Stimulated activated CD8-positive, alpha-beta memory T cell treated with anti-CD3 and anti-CD28 coated beads, Interleukin-4, amount 100 ng/mL, for 4 hours (primary cell): ENCODE measurements around the gene TMEM60.
"Not testable (repeated sequence)": the region's sequence is repeated elsewhere in the genome, so short reads cannot be mapped to it uniquely, and the experiment has no call there.

Experiments
- DNase-seq, 2 donors: peaks; one replicate each; pipeline ENCODE4 v3.0.0-alpha.2; 2020; ENCODE audit warnings: low read depth in 2 of 2, low spot score in 1 of 2

The TMEM60 gene

DNA sequence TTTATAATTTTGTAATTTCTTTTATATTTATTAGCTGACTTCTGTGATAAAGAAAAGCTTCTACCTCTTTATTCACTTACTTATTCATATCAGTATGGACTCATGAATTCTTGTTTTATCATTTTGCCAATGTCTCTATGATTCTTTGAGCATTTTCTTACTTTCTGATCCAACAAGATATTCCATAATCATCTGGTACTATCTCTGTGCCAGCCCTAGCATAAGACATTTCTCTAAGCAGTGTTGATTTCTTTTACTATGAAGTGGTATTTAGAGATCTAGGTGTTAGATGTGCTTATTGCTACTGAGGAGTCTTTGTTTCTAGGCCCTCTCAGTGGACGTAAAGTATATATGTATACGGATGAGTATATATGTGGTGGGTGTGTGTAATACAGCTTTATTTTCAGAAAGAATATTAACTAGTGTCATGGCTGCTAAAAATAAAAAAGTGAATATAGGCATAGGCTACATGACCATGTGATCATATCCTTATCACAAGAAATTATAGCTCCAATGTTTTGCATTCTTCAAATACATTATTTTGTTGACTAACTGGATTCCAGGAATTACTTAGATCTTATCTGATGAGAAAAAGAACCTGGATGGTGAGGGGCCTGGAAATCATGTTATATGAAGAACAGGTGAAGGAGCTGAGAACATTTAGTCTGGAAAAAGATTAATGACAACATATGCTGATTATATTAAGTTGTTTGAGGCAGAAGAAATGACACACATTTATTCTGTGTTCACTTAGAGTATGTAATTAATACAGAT lies 13.5 kb upstream of the TMEM60 start:
- DNase-seq = no peak

DNA sequence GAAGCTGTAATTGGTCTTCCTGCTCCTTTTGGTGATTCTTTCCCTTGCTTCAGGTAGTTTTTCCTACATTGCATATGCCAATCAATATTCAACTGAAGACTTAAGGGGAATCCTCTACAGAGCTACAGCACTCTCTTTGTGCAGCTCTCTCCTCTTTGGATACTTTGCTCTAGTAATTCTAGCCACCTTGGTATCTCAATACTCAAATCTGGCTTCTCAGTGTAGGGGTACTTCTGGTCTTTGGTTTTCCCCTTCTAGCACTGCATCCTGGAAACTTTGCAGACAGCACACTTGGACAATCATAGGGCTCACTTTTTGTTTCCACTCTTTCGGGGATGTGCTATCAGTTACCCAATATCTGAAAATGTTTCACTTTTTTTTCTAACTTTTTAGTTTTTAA lies 10.3 kb upstream of the TMEM60 start:
- DNase-seq = no peak

DNA sequence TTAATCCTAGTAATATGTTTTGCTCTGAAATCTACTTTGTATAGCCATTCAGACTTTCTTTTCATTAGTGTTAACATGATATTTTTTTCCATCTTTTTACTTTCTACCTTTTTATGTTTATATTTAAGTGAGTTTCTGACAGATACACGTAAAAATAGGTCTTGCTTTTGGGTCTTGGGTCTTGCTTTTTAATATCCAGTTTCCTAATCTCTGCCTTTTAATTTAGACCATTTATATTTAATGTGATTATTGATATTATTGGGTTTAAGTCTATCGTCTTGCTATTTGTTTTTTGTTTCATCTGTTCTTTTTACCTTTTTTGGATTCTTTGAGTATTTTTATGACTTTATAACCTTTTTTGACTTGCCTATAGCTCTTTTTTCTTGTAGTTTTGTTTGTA lies 8.2 kb upstream of the TMEM60 start:
- no peak for DNase-seq

DNA sequence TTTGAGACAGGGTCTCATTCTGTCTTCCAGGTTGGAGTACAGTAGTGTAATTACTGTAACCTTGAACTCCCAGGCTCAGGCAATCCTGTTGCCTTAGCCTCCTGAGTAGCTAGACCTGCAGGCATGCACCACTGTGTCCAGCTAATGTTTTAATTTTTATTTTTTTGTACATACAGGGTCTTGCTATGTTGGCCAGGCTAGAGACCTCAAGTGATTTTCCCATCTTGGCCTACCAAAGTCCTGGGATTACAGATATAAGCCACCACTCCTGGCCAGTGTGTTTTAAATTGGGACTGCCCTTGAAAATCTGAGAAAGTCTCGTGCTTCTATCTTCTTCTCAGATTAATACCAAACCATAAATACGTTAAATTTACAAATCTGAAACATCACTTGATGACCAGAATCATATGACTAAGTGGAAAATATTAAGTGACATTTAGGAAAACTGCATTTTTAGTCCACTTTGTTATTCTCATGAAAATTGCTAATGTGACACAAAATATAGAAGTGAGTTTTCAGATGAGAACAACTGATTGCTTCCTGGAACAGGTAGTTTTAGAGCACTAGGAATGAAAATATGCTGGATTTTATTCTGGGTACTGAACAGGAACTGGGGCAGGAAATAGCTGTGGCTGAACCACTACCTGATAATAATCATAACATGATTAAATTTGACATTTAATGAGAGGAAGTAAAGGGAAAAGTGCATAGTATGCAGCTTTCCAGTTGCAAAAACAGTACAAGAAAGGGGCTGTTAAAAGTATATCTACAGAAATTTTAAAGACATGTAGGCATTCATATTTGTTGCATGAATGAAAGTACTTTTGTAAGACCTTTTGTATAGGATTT lies 4.5 kb upstream of the TMEM60 start:
- no peak for DNase-seq

DNA sequence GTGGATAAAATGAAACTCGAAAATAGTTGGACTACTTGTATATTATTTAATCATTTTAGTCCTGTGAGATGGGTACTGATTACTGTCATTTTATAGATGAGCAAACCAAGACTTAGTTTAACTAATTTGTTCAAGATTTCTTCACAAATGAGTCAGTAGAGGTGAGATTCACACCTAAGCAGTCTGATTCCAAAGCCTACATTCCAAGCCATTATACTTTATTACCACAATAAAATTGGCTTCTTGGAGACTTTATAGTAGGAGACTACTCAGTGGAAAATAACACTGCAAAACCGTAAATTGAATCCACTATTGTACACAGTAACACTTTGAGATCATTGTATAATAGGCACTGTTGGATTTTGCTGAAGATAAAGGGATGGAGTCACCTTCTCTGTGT lies 2.5 kb upstream of the TMEM60 start:
- DNase-seq = no peak

DNA sequence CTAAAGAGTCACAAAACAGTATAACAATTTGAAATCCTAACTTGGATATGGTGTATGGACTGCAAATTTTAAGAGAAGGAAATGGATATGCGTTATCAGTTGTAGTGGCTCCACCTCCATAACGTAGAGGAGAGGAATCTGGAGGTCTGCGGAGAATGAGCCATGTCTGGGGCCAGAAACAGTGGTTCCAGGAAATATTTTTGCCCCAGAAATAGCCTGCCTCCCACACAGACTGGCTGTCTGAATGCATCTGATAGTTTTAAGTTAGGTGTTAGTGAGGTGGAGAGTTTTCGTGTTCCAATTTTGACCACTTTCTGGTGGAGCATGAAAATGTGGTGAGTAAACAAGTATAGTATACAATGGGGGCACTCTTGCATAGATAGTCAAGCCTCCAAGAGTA lies 1.9 kb upstream of the TMEM60 start:
- no peak for DNase-seq

DNA sequence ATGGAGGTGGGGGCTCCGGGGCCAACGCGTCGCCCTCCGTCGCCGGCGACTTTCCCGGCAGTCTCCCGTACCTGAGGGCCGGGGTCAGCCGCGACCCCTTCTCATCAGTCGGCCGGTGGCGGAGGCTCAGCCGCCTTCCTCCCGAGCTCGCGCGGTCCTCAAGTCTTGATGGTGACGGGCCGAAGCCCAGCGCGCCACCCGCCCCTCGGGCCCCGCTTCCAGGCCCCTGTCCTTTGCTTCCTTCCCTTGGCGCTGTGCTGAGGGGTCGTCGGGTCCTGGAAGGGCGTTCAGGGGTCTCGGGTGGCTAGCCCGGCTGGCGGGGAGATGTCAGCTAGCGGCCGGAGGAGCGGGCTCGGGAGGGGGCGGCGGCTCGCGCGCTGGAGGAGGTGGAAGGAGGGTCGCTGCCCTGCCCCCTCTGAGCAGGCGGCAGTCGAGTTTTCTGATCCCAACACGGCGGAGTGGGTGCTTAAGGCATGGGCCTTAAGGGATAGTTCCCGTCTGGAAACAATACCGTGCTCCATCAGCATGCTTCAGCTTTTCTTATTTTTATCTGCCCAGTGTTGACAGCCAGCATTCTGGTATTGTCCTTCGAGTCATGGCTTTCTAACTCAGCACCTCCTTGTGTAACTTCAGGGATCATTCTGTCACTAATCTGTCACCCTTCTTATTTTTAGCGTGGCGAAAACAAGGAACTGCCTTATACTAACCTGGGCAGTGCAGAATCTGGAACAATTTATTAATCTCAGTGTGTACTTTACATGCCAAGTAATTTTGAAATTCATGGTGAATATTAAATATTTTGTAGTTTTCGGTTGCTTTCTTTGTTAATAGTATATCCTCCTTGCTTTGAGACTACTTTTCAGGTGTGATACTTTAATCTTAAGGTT lies 1.1 kb upstream of the TMEM60 start:
- DNase-seq = no peak

DNA sequence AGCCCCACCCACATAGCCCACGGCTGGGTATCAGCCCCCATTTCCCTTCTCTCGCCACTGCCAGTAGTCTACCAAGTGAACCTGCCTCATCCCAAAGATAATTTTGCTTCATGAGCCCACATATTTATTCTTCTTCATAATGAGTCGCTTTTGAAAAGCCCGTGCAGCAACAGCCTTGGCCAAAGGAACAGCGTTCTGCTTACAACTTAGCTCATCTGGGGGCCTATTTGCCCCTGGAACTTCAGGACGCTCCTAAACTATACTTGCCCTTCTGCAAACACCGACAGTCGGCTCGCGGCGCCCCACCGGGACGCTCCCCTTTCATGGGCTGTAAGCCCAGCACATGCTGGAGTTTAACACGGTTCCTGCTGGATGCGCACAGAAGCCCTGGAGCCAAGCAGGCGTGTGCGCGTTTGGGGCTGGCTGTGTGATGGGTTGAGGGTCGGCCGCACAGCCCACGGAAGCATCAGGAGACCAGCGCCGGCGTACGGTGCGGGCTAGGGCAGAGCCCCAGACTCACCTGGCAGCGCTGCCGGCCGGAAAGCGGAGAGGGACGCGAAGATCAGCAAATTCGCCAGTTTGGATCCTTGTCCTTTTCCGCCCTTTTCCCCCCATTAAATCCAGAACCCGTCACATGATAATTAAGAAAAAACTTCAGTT lies 370 bp downstream of the TMEM60 start:
- DNase-seq = no peak

DNA sequence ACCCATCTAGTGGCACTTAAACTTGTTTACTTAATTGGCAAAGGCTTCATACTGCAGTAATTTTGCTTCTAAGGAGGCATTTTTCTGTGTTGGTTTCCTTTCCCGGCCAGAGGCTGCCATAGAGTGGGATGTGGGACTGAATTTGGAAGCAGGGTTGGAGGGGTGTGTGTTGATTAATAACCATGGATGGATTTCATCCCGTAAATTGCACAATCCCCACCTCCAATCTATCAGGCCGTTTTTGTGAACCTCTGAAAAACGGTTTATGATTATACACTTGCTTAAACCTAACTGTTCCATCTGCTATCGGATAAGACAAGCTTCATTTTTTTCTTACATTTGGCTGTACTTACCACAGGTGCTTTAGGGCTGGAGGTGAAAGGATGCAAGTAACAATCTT lies 1.3 kb downstream of the TMEM60 start:
- no peak for DNase-seq

DNA sequence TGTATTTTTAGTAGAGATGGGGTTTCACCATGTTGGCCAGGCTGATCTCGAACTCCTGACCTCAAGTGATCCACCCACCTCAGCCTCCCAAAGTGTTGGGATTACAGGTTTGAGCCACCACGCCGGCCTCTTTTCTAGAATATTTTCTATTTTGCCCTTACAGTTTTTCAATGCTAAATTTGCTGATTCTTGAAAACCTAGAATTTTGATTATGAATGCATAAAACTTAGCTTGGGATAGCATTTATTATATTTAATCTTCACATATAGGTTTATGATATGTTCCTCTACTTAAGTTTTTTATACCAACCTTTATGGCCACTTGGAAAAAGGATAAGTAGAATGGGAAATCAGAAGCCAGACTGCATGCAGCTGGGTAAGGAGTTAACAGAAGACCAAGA lies 2.1 kb downstream of the TMEM60 start:
- no peak for DNase-seq

DNA sequence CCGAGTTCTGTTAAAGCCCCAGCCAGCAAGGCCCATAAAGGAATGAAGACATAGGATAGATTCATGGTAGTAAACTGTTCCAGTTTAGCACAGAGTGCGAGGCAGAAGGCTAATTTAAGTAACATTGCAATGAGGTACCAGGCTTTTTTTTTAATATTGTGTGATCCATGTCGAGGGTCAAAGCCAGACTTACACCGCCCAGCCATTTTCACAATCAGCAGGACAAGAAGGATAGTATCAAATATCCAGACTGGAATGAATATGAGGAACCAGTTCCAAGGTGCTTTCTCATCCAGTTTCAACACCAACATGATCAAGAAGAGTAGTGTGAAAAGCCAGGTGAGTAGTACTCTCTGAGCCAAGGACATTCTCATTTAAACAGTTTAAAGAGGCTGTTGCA lies 4.2 kb downstream of the TMEM60 start:
- no peak for DNase-seq

DNA sequence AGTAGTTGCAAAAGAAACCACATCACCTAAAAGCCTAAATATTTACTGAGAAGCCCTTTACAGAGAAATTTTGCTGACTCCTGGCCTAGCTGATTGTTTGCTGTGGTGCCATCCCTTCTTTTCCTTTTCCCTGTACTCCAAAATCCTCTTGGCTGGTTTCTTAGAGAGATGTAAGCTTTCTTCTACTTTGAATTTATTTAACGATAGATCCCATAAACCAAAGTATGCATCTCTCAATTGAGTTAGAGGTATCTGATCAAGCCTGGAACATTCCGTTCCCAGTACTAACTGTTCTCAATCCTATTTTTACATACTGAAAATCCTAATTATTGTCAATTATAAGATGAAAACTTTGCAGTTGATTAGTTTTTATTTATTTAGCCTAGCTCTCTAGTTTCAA lies 6.3 kb downstream of the TMEM60 start:
- DNase-seq = no peak

DNA sequence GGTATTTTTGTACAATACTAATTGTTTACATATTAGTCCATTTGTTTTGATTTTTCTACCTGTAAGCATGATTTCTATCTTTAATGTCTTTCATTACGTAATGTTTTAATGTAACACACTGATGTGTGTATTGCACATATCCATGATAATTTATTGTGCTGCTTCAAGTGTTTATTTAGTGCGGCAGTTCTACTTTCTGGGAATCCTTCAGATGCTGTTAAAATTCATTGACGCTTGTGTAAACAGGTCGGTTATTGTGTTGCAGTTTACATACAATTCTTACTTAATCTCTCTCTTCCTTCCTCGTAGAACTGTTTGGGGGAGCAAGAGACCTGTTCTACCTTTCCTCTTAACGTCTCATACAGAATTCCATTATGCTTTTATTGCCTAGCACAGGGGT lies 6.9 kb downstream of the TMEM60 start:
- no peak for DNase-seq

DNA sequence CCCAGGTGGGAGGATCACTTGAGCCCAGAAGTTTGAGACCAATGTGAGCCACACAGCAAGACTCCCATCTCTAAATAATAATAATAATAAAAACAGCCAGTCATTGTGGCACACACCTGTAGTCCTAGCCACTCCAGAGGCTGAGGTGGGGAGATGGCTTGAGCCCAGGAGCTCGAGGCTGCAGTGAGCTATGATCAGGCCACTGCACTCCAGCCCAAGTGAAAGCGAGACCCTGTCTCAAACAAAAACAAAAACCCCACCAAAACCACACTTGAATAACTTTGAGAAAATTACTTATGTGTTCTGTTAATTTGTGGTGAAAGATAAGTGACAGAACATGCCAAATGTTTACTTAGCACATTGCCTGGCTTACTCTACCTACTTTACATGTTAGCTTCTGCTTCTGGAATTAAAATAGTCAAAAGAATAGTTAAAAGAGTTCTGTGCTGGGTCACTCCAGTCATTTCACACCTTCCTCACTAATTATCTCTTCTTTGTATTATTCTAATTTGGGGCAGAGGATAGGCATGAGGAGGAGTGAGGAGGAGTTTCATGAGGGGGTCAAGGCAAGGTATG lies 9.8 kb downstream of the TMEM60 start:
- DNase-seq = no peak

DNA sequence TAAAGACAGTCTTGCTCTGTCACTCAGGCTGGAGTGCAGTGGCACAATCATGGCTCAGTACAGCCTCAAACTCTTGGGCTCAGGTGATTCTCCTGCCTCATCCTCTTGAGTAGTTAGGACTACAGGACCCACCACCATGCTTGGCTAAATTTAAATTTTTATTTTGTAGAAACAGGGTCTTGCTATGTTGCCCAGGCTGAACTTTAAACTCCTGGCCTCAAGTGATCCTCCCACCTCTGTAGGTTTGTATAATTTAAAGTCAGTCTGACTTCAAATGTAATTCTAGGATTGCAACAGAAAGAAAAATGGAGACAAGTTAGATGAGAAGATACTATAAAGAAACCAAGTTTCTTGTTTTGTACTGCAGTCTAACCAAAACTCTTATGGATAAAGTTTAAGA lies 11.5 kb downstream of the TMEM60 start:
- no peak for DNase-seq

DNA sequence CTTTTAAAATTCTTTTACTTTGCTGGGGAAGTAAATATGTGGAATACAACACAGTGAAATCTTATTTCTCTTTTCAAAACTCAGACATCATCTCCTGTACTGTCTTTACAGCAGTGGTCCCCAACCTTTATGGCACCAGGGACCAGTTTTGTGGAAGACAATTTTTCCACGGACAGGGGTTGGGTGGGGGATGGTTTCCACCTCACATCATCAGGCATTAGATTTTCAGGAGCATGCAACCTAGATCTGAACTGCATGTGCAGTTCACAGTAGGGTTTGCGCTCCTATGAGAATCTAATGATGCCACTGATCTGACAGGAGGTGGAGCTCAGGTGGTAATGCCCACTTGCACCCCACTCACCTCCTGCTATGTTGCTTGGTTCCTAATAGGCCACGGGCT lies 12.2 kb downstream of the TMEM60 start:
- DNase-seq = no peak

DNA sequence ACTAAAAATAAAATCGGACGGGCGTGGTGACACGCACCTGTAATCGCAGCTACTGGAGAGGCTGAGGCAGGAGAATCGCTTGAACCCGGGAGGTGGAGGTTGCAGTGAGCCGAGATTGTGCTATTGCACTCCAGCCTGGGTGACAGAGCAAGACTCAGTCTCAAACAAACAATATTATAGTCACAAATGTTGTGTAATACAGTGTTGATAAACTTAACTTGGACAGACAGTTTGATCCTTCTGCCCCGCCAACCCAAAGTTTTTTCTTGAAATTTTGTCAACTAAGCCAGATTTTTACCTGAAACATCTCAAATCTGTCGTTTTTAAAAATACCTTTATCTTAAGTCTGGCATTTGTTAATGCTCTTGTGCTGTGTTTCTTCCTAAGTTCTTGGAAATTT lies 13.8 kb downstream of the TMEM60 start:
- DNase-seq = not testable (repeated sequence)

DNA sequence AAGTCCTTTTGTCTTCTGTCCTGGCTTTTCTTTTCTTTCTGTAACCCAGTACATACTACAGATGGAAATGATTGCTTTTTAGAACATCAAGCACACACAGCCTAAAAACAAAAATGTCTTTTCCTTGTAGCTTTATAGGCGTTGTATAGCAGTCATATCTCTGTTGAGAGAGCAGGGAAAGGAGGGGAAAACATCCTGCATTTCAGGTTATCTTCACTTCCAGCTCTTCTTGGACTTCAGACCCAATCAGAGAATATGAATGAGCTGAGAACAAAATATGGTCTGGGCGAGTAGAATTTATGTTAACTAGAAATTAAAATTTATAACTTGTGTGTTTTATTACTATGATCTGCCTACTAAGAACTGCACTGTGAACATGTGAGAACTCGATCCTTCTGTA lies 14.7 kb downstream of the TMEM60 start:
- DNase-seq = no peak

DNA sequence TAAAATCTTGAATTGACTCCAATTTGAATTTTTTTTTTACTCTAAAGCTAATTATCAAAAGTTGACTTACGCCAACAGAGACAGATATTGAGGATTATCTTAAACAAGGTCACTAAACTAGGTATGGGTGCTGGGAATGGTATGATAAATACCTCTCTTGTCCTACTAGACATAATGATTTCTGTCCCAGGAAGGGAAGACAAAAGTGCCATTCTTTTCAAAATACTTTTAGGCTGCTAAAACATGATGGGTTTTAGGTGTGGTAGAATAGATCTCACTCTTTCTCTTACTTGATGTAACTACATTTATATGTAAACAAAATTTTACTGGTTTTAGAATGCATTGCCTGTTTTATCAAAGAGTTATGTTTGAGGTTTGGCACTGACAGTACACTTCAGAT lies 15.1 kb downstream of the TMEM60 start:
- DNase-seq = no peak

DNA sequence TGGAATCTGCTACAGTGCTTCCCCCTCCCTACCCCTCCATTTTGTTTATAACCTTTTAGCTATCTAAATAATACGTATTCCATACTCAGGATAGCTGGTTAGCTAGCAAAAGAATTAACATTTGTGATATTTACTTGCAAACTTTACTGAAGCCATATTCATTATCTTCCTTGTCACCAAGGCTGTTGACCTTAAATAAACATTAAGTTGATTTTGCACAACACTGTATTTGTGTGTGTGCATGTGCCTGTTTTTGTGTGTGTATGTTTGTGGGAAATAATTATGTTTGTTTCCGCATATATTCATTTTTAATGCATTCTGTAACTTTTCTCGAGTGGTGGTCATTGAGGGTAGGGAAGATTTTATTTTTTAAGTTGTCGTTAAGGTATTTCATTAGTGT lies 15.9 kb downstream of the TMEM60 start:
- no peak for DNase-seq

DNA sequence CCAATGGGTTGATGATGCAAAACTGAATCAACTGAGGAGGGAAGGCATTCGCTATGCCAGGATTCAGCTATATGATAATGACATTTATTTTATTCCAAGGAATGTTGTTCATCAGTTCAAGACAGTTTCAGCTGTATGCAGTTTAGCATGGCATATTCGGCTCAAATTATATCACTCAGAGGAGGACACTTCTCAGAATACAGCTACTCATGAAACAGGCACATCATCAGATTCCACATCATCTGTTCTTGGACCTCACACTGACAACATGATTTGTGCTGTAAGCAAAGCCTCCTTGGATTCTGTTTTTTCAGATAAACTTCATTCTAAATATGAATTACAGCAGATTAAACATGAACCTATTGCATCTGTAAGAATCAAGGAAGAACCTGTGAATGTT lies 19.7 kb downstream of the TMEM60 start:
- DNase-seq = no peak
